NCI-H82 treated with DMSO at 0.1 percent for 48 hours (cell line): ENCODE results near the gene CFAP251.
A peak's percentile ranks its signal among the peaks of the same experiment; 100 is the strongest.
"Not testable (repeated sequence)": the region's sequence is repeated elsewhere in the genome, so short reads cannot be mapped to it uniquely, and the experiment has no call there.

Experiments
- DNase-seq: peaks from one replicate; lab custom pipeline; 2025; ENCODE audit not compliant: unreplicated experiment; lab: John Stamatoyannopoulos, UW

CFAP251 gene, protein sequence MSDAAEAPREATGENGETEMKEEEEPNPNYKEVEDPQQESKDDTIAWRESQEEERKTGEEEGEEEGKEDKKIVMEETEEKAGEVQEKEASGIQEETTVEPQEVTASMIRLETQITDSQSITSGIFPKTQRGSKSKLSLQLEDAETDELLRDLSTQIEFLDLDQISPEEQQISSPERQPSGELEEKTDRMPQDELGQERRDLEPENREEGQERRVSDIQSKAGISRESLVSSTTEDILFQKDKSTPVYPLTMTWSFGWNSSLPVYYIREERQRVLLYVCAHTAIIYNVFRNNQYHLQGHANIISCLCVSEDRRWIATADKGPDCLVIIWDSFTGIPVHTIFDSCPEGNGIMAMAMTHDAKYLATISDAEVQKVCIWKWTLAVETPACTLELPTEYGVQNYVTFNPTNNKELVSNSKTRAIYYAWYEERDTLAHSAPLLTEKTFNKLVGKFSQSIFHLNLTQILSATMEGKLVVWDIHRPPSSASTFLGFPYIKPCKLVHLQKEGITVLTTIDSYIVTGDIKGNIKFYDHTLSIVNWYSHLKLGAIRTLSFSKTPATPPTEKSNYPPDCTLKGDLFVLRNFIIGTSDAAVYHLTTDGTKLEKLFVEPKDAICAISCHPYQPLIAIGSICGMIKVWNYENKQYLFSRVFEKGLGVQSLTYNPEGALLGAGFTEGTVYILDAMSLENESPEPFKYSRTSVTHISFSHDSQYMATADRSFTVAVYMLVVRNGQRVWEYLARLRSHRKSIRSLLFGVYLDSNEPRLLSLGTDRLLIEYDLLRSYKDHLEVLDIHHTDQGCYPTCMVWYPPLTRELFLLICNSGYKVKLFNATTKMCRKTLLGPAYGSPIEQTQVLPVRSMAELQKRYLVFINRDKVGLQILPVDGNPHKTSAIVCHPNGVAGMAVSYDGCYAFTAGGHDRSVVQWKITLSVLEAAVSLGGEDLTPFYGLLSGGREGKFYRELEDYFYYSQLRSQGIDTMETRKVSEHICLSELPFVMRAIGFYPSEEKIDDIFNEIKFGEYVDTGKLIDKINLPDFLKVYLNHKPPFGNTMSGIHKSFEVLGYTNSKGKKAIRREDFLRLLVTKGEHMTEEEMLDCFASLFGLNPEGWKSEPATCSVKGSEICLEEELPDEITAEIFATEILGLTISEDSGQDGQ

DNA sequence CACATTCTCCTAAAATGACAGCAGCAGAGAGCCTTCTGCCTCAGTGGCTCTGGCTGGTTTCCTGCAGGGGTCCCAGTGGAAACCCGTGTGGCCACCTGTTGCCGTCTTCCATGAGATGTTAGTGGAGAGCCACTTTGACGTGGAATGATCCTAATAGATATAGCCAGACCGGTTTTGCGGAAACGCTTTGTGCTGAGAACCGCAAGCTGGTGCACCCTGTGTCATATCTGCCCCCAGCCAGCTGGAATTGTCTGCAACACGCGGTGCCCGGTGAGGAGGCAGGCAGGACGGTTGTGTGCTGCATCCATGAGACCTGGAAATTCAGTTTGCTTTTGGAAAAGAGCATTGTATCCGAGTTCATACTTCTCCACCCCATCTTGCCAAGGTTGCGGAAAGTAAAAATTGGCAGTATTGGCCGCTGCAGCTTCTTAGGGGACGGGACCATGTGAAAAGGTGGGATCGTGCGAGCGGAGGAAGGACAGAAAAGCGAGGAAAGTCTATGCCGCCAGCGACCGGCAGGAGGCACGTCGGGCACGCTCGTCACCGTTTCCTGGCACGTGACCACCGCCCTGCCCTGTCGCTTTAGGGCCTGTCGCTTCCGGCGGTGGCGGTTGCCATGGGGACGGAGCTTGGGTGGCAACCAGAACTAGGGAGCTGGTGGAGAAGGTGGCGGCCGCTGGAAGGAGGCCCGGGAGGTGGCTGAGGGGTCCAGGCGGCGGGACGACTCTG, at the start of gene CFAP251:
TSS of gene CFAP251 (plus strand) at position 643 of the 729 bp plus-strand sequence. CDS start 2,714 bp downstream, outside the sequence.
- no peak for DNase-seq

DNA sequence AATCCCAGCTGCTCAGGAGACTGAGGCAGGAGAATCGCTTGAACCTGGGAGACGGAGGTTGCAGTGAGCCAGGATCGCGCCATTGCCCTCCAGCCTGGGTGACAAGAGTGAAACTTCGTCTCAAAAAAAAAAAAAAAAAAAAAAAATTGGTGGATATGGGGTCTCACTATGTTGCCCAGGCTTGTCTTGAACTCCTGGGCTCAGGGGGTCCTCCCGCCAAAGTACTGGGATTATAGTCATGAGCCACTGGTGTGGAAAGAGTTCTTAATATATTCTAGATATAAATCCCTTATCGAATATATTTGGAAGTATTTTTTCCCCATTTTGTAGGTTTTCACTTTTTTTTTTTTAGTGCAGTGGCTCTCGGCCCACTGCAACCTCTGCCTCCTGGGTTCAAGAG, 49.2 kb upstream of the CFAP251 start:
- not testable (repeated sequence) for DNase-seq

DNA sequence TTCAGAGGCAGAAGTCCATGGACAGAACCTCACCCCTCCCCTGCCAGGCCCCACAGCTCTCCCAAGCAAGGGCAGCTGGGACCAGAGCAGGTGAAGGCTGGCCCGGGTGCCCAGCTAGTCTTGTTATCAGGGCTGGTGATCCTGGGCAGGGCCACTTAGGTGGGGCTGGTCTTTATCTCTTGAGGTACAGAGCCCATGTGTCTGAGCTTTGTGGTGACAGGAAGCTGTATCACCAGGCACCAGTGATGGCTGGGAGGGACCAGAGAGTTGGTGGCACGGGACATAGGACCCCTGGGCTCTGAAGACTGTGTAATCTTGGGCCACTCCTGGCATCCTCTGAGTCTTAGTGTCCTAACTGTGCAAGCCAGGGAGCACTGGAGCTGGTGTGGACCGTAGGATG, 46.9 kb upstream of the CFAP251 start:
- DNase-seq, result no peak

DNA sequence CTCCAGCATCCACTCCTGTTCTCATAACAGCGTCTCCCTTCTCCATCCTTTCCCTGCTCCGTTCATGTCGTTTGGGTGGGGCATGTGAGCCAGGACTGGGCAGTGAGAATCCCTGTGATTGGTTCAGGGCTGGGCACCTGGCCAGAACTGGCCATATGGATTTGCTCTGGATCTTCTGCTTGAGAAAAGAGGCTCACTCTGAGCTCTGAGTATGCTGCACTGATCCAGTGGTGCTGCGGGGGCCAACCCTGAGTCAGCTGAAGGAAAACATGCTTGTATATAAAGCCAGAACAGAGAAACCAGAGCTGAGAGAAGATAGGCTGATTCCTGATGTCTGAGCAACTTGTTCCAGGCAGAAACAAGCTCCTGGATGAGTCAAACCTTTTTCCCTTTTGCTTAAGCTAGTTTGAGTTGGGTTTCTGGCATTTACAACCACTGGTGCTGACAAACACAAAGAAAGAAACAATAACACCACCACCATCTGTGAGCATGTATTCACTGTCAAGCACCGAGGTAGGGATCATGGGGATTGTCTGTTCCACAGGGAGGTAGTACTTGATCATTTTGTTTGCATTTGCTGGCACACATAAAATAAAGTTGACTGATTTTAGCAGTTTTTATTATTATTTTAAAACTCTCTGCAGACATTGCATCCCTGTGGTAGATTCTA, 45.7 kb upstream of the CFAP251 start:
- peak; percentile 75 for DNase-seq

DNA sequence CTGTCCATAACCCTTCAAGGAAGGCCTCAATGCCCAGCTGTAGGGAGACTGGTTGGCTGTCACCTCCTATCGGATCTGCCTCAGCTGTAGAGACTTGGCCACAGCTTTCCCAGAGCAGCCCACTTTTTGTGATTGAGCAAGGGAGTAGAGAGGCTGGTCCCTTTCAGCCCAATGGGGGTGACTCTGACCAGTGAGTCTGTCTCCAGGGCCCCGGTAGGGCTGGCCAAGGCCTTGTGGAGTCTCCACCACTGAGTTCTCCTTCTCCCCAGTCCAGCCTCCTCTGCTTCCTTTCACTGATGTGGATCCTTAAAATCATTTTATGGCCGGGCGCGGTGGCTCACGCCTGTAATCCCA, 45.2 kb upstream of the CFAP251 start:
- no peak for DNase-seq

DNA sequence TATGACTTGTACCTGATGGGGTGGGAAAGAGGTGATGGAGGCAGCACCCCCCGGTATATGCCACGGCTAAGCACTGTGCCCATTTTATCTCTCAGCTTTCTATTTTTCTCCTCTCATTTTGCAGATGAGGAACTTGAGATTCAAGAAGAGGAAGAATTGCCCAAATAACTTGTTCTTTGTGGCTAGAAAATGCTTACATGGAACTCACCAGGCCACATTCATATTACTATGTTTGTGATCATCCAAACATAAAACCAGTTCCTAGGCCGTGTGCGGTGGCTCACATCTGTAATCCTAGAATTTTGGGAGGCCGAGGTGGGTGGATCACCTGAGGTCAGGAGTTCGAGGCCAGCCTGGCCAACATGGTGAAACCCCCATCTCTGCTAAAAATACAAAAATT, 44.3 kb upstream of the CFAP251 start:
- no peak for DNase-seq

DNA sequence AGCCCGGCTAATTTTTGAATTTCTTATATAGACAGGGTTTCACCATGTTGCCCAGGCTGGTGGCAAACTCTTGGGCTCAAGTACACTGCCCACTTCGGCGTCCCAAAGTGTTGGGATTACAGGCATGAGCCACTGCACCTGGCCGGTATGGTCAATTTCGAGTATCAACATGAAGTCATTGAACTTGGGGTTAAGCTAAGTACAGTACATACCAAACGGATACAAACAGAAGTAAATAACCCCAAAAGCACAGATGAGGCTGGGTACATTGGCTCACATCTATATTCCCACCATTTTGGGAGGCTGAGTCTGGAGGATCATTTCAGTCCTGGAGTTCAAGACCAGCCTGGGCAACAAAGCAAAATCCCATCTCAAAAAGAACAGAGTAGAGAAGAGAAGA, 42.8 kb upstream of the CFAP251 start:
- DNase-seq, result no peak

DNA sequence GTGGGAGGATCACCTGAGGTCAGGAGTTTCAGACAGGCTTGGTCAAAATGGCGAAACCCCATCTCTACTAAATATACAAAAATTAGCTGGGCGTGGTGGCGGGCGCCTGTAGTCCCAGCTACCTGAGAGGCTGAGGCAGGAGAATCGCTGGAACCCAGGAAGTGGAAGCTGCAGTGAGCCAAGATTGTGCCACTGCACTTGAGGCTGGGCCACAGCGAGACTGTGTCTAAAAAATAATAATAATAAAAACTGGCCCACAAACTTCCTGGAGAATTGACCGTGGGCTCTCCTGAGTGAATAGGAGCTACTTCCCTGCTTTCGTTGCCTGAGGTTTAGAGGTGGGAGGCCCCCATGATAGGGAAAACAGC, 42.3 kb upstream of the CFAP251 start:
- not testable (repeated sequence) for DNase-seq

DNA sequence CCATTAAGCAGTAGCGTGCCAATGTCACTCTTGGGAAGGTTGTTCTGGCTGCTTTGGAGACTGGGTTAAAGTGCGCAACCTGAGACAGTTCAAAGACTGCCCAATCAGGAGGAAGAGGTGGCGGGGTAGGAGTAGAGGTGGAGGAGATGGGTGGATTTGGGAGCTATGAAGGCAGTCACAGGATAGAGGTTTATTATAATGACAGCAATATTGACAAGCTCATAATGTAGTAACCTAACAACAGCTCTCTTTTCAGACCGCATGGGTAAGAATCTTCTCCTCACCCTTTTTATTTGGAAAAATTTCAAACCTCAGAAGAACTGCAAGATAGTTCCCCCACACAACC, 35.1 kb upstream of the CFAP251 start:
- DNase-seq, result no peak

DNA sequence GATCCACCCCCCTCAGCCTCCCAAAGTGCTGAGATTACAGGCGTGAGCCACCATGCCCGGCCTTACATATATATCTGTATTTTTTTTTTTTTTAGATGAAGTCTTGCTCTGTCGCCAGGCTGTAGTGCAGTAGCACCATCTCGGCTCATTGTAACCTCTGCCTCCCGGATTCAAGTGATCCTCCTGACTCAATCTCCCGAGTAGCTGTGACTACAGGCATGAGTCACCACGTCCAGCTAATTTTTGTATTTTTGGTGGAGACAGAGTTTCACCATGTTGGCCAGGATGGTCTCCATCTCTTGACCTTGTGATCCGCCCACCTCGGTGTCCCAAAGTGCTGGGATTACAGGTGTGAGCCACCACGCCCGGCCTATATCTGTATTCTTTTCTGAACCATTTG, 33.3 kb upstream of the CFAP251 start:
- not testable (repeated sequence) for DNase-seq

DNA sequence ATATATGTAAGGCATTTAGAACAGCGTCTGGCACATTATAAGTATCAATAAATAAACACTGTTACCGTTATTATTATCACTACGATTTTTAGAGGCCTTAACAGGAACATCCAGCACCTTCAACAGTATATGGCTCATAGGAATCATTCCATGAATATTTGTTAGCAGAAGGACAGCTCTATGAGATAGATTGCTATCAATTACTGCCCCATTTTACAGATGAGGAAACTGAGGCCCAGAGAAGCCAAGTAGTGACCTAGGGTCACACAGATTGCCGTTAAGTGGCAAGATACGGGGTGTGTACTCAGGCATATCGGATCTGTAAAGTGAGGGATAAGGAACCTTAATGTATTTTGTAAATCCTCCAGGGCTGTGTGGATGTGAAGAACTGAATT, 30.3 kb upstream of the CFAP251 start:
- no peak for DNase-seq

DNA sequence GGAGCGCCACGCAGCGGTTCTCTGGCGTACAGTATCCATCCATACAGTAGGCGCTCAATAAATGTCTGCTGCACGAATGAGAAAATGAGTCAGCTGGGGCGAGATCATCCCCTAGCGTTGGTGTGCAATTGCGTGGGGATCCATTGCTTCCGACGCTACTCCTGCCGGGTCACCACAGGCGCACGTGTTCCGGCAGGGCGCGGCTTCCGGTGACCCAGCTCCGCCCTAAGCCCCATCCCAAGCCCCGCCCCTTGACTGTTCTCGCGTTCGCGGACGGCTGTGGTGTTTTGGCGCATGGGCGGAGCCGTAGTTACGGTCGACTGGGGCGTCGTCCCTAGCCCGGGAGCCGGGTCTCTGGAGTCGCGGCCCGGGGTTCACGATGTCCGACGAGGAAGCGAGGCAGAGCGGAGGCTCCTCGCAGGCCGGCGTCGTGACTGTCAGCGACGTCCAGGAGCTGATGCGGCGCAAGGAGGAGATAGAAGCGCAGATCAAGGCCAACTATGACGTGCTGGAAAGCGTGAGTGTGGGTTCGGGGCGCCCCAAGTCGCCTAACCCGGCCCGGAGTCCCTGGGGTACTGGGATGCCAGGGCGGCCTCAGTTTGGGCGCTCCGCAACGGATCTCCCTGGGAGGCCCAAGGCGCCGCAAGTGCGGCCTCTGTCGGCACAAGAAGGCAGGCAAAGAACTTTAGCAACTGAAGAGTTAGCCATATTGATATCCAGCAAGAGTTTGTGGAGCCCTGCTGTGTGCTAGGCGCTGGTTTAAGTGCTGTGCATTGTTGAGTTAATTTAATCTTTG, 29.7 kb upstream of the CFAP251 start, which contains the start of gene PSMD9:
TSS of gene PSMD9 (plus strand) at position 313 of the 796 bp plus-strand sequence. CDS start at position 380, 67 bp downstream.
- peak; percentile 94 for DNase-seq

DNA sequence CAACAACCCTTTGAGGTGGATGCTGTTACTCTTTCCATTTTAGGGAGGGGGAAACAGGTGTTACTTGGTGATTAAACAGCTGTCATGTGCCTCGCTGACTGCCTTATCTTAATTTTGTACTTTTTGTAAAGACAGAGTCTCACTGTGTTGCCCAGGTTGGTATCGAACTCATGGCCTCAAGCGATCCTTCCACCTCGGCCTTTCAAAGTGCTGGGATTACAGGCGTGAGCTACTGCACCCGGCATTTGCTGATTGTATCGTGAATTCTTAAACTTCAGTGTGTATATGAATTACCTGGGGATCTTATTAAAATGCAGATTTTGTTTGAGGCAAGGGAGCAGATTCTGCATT, 29.1 kb upstream of the CFAP251 start:
- no peak for DNase-seq

DNA sequence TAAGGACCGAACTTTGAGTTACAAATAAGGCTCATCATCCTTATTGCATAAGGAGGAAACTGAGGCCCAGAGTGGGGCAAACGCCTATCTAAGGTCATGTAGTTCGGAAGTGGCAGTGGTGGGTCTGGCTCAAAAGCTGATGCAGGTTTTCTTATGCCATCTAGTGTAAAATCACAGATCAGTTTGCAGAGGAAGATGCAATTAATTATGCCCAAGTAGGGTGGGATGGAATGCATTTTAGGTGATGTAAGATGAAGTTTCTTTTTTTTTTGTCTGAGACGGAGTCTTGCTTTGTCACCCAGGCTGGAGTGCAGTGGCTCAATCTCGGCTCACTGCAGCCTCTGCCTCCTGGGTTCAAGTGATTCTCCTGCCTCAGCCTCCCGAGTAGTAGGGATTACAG, 28.7 kb upstream of the CFAP251 start:
- DNase-seq, result not testable (repeated sequence)

DNA sequence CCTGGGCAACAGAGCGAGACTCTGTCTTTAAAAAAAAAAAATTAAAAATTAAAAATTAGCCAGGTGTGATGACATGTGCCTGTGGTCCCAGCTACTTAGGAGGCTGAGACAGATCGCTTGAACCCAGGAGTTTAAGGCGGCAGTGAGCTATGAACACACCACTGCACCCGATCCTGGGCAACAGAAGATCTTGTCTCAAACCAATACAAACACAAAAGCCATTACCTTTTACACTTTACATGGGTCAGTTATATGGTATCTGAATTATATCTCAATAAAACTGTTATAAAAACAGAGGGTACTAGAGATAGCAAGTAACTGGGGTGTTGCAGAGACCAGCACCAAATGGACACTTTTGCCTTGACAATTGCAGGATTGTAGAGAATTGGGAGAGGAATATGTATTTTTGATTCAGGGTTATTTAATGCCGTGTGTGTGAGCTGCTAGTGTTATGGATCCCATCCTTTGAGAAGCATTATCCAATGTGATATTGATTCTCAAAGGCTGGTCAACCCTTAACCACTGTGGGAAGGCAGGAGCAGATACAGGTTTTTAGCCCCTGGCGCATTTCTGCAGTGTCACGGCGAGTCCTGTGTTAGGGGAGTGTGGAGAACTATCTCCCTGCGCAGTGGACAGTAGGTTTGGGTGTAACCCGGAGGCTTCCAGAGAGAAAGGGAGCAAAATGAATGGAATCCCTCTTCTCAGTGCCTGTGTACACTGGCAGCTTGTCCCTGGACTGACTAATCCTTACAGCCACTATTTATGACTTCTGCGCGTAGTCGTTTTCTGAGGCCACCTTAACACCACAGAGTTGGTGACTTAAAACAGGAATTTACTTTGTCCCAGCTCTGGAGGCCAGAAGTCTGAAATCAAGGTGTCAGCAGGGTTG, 25.5 kb upstream of the CFAP251 start:
- DNase-seq, result no peak

DNA sequence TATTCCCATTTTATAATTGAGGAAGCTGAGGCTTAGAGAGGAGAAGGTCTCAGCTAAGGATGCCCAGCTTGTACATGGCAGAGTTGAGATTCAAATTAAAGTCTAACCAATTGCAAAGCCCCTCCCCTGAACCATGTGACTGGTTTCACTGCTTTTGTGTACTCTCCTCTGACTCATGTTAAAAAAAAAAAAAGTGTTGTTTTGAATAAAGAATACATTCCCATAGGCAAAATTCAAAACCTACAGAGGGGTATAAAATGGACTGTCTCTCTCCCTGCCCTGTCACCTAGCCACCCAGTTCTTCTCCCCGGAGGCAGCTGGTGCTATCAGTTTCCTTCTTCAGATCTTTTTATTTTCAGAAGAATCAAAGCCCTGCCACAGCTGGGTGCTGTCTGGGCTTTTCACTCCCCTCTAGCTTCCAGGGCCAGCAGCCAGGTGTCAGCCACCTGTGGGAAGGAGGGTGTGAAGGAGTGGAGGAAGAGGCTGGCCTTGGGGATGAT, 24.4 kb upstream of the CFAP251 start:
- no peak for DNase-seq

DNA sequence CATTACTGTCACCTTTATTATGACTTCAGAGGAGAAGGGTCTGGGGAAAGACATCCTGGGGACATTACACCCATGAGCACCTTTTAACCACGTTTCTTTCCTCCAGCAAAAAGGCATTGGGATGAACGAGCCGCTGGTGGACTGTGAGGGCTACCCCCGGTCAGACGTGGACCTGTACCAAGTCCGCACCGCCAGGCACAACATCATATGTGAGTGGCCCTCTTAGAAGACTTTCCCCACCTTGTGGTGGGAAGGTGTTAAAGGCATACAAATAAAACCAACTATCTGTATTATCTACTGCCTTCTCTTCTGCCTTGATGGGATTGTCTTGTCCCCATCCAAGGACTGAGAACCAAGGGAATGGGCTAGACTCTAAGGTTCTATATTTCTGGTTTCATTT, 23.8 kb upstream of the CFAP251 start:
- no peak for DNase-seq

DNA sequence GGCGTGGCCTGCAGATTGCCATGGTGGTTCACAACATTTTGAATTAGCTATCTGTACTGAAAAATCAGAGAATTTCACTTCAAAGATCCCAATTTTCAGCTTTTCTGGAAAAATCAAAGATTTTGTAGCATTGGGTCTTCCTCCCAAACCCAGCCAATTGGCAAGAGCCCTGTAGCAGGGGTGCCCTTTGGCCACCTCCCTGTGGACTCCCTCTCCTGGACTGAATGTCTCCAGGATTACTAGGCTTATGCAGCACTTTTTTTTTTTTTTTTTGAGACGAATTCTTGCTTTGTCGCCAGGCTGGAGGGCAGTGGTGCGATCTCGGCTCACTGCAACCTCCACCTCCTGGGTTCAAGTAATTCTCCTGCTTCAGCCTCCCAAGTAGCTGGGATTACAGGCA, 20.1 kb upstream of the CFAP251 start:
- DNase-seq, result no peak

DNA sequence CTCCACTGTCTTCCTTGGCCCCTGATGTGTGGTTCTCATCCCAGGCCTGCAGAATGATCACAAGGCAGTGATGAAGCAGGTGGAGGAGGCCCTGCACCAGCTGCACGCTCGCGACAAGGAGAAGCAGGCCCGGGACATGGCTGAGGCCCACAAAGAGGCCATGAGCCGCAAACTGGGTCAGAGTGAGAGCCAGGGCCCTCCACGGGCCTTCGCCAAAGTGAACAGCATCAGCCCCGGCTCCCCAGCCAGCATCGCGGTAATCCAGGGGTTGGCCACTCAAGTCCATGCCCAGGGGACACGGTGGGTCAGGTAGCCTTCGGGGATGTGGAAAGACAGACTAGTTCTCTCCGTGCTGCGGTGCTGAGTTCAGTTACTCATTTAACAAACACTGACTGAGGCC, 18.8 kb upstream of the CFAP251 start:
- DNase-seq, result no peak
